ENCODE results near the gene RPH3AL.

DNA sequence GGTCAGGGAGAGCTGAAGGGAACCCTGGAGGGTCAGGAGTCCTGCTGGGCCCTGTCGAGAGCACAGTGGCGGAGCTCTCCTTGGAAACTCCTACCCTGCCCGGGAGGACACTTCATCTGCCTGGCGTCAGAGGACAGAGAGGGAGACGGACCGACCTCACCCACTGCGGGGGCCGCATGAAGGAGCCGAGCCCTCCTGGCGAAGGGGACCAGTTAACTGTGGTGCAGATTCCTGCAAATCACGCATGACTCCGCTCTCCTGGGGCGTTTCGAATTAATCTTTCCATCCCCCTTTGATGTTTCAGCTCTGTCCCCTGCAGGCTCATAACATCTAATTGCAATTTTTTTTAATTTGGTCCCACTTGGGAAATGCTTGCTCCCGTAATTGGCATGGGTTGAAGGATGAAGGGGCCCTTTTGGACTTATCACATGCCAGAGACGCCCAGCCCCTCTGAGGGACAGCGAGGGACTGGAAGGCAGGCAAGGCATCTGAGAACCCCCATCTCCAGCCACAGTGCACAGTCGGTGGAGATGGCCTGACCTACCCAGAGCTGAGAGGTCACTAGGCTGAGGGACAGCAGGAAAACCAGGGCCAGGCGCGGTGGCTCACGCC is 26.5 kb downstream of the RPH3AL start:
- no peak for TF ChIP-seq POLR2A (IDR thresholded peaks at IDR 0.05)
- TF ChIP-seq, protein P1, sequence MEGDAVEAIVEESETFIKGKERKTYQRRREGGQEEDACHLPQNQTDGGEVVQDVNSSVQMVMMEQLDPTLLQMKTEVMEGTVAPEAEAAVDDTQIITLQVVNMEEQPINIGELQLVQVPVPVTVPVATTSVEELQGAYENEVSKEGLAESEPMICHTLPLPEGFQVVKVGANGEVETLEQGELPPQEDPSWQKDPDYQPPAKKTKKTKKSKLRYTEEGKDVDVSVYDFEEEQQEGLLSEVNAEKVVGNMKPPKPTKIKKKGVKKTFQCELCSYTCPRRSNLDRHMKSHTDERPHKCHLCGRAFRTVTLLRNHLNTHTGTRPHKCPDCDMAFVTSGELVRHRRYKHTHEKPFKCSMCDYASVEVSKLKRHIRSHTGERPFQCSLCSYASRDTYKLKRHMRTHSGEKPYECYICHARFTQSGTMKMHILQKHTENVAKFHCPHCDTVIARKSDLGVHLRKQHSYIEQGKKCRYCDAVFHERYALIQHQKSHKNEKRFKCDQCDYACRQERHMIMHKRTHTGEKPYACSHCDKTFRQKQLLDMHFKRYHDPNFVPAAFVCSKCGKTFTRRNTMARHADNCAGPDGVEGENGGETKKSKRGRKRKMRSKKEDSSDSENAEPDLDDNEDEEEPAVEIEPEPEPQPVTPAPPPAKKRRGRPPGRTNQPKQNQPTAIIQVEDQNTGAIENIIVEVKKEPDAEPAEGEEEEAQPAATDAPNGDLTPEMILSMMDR (IDR thresholded peaks at IDR 0.05), result no peak

Data from ovary (tissue), 3 donors.